Stimulated activated CD4-positive, alpha-beta T cell treated with anti-CD3 and anti-CD28 coated beads, Interleukin-1b, Interleukin-23, amount 100 ng/mL, for 48 hours (primary cell): ENCODE data around the gene GBP5.
"Not testable (repeated sequence)": the region's sequence is repeated elsewhere in the genome, so short reads cannot be mapped to it uniquely, and the experiment has no call there.

Experiments
- DNase-seq: peaks from one replicate; pipeline ENCODE4 v3.0.0-alpha.2; 2020

Gene GBP5

DNA sequence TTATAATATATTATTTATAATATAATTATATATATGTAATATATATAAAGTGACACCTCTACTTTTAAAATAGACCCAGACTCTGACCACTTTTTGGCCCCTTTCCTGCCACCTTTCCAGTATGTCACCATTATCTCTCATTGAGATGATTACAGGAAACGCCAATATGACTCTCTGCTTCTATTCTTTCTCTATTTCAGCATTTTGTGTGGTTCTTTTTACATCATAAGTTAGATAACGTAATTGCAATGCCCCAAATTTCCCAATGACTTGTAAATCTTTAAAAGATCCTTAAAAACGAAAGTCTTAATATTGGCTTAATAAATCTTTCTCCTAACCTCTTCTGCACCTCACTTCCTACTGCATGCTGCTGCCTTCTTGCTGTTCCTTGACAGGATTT lies 8.1 kb upstream of the GBP5 start:
- DNase-seq = no peak

DNA sequence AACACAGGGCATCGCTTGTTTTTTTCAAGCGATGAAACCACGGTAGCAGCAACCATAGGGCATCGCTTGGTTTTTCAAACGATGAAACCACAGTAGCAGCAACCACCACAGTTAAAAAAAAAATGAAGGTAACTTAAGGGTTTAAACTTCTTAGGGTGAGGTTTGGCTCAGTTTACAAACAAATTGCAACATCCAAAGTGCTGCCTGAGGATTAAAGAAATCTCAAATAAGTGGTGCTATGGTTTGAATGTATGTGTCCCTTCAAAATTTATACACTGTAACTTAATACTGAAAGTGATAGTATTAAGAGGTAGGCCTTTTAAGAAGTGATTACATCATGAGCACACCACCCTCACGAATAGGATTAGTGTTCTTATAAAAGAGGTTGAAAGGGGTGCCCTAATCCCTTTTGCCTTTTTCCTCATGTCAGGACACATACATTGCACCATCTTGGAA lies 6.4 kb upstream of the GBP5 start:
- DNase-seq = no peak

DNA sequence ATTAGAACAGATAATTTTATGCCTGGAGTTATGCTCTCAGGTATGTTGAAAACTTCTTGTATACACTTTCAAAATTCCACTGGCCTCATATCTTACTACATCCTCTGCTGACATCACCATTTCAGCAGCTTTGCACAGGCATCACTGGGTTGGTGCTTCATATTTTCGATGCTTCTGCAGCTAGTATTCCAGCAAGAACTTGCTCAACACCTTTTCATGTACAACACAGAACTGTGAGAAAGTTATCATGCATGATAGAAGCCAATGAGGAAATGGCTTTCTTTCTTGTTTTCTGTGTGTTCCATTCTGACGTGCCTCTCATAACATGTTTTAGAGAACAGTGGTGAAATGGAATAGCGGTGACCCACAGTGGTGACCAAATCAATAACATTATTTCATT lies 5.1 kb upstream of the GBP5 start:
- no peak for DNase-seq

DNA sequence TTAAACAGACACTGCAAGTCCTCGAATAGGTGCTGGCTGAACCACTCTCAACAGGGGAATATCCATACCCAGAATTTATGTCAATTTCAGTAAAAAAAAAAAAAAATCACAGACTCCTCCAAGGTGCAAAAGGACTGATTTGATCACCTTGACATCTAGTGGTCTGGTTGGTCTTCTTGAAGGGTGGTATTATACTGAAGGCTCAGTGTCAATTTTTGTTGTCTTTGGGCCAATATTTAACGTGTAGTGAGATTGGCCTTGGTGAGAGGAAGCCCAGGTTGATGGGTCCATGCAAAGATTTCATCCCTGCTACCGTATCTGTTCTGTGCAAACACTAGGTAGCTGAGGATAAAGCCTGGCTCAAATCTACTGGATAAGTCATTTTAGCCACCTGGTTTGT lies 4.0 kb upstream of the GBP5 start:
- DNase-seq = no peak

DNA sequence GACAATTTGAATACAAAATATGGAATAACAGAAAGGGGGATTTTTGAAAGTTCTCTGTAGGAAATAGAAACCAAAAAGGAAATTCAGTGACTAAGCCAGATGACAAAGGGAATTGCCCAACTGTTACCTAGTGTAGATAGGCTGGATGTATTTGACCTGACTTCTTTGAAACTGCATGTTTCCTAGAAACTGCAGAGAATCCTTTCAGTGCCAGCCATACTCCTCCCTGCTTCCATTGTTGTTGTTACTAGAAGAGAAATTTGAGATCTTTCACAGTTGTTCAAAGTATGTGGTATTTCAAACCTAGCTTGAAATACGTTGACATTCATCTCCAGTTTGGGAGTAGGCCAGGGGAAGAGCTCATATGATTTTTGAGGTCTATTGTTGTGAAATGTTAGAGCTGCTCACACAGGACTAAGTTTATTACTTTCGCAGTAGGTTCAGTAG lies 1.8 kb upstream of the GBP5 start:
- DNase-seq = no peak

DNA sequence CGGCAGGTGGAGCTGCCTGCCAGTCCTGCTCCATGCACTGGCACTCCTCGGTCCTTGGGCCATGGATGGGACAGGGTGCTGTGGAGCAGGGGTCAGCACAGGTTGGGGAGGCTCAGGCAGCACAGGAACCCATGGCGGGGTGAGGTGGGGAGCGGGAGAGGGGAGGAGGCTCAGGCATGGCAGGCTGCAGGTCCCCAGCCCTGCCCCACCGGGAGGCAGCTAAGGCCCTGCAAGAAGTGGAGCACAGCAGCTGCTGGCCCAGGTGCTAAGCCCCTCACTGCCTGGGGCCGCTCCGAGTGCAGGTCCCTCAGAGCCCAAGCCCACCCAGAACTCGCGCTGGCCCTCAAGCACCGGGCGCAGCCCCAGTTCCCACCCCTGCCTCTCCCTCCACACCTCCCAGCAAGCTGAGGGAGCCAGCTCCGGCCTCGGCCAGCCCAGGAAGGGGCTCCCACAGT lies 691 bp upstream of the GBP5 start:
- DNase-seq = no peak

DNA sequence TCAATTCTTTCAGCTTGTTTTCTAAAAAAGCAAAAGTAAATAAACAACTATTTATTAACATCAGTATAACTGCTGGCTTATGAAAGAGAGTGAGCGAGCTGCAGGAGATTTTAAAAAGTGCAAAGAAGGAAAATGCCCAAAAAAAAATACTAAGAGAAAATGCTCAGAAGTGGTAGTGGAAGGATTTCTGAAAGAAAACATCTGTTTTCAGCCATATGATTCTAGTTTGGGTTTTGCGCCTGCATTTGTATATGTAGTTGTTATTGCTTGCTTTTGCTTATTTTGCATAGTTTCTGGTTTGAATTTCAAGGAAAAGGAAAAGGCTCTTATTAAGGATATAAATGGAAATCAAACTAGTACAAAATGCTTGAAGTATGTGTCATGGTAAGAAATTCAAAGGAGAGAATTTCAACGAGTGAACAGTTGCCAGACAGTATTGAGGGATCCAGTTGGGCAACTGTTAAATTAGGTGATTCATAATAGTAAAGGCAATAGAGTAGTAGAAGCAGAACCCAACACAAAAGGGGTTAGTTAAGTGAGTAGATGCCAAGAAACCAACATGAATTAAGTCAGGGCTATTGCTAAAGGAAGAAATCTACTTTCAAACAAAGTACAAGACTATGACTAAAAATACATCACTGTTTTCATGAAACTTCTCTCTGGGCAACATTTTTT lies 1.2 kb downstream of the GBP5 start:
- no peak for DNase-seq

DNA sequence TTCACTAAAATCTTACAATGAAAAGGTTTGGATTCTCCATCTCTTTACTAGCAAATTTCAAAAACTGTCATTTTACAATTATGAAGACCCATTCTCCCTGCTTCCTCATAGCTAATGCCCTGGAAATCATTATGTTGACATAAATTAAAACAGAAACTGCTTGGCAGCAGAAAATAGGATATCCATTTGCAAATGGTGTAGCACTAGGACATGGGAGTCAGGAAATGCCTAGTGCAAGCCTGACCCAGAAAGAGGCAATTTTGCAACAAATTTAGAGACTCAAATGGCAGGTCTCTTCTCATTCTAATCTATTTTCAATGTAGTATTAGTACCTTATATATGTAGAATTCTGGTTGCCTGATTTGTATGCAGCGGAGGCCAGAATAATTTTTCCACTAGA lies 2.2 kb downstream of the GBP5 start:
- DNase-seq = no peak

DNA sequence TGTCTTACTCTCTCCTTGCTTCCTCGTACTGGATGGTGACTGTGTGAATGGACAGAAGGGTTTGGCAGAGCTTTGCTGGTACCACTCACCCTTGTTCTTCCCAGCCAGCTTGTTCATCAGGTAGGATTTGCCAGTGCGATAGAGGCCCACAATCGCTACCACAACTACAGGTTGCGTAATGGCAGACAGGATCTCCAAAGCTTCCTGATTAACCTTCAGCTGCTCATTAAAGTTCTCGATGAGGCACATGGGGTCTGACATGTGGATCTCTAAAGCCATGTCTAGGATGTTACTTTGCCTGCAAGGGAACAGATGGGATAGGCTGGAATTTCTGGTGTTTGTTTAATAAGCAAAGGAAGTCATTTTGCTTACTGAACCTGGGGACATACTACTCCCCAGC lies 3.4 kb downstream of the GBP5 start:
- no peak for DNase-seq

DNA sequence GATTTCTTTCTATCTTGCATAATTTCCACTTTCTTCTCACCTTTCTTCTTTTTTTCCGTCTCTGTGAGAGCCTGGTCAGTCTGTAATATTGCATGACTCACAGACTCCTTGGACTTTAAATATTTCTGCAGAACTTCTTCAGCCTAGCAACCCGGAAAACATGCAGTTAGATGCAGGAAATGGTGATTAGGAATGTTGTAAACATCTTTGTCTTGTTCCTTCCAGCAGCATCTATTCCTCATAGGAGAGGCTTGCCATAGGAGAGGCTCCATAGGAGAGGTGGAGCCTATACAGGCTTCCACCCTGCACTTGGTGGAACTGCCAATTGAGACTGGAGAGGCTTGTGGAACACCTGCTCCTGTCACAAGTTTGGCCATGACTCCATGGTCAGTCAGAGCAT lies 10.0 kb downstream of the GBP5 start:
- DNase-seq = no peak

DNA sequence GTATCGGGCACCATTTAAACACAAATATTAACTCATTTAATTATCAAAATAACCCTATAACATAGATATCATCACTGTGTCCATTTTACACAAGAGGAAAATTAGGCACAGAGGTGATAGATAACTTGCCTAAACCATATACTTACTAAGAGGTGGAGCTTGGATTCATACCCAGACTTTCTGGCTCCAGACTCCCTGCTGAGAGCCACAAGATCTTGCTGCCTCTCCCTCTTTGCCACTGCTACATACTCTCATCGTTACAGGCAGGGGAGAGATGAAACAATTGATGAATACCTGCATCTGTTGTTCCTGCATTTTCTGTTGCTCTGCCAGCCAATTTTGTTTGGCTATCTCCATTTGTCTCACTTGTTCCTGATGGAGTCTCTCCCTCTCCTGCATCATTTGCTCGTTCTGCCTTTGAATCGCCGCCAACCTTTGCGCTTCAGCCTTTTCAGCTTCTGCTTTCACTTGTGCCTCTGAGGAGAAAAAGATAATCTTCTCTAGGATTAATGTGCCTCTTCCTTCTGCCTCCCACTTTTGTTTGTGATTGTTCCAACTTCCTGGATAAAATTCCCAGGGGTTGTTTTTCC lies 10.6 kb downstream of the GBP5 start:
- DNase-seq = no peak

DNA sequence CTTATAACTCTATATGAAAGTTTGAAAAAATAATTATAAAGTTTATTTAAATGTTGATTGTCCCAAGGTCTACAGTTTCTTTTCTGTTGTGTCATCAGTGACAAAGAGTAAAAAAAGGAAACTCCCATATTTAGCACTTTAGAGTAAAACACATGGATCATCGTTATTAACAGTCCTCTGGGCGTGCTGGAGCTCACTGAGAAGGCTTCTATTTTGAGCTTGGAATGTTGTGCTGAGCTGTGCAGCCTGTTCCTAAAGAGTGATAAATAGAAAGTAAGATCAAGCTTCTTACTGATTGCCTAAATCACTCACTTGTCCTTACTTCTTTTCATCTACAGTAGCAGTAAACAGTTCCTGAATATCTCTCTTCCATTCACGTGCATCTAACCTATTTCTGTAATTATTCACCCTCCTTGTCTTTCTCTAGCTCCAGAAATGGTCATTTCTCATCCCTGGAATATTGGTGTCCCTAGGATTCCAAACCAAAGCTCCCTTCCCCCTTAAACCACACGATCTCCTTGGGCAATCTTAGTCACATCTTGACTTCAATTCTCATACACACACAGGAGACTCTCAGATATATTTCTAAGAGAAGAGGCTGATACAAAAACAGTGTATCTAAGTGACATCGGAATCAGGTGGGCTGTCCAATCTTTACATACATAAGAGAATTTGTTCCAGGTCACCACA lies 11.9 kb downstream of the GBP5 start:
- no peak for DNase-seq

DNA sequence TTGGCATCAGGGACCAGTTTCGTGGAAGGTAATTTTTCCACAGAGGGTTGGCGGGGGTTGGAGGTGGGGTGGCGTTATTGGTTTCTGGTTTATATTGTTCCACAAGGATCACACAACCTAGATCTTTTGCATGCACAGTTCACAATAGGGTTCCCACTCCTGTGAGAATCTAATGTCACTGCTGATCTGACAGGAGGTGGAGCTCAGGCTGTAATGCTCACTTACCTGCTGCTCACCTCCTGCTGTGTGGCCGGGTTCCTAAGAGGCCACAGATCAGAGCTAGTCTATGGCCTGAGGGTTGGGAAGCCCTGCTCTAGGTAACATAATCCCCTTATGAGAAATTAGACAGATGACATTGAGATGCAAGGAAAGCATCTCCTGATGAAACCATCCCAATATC lies 12.6 kb downstream of the GBP5 start:
- no peak for DNase-seq

DNA sequence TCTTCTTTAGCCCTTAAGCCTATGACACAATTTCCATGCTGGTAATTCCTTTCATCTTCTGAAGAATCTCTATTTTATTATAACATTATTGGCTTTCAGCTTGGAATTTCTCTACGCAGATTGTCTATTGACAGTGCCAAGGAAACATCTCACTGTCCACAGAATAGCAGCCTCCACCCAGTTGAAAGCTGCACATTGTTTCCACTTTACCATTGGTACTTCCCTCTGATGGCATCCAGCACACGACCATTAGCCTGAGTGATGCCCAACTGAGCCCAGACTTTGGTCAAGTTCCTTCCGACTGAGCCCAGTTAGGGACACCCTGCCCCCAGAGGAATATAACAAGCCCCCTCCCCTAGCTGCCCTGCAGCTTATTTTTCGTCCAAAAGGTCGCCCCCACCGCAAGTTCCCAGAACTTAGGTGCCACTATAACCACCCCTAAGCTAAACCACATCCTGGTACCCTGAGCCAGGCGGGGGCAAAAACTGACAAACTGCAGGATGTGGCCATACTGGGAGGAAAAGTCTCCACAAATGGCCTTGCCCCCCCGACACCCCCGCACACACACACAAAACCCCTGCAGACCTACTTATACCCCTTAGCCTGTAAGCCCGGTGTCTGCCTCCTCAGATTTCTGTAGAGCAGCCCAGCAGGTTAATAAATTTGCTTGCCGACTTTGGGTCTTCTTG lies 13.2 kb downstream of the GBP5 start:
- DNase-seq = no peak

DNA sequence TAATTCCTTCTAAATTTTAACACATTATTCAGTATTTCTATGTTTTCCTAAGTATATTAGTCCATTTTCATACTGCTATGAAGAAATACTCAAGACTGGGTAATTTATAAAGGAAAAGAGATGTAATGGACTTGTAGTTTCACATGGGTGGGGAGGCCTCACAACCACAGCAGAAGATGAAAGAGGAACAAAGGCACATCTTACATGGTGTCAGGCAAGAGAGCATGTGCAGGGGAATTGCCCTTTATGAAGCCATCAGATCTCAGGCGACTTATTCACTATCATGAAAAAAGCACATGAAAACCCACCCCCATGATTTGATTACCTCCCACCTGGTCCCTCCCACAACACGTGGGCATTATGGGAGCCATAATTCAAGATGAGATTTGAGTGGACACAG lies 15.6 kb downstream of the GBP5 start:
- DNase-seq = no peak

DNA sequence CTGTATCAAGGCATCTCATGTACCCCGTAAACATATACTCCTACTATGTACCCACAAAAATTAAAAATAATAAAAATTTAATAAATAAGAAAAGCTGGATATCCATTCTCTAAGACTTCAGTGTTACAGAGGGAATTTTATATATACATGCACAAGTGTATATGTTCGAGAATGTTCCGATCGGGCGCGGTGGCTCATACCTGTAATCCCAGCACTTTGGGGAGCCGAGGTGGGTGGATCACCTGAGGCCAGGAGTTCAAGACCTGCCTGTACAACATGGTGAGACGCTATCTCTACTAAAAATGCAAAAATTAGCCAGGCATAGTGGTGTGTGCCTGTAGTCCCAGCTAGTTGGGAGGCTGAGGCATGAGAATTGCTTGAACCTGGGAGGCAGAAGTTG lies 17.1 kb downstream of the GBP5 start:
- not testable (repeated sequence) for DNase-seq

DNA sequence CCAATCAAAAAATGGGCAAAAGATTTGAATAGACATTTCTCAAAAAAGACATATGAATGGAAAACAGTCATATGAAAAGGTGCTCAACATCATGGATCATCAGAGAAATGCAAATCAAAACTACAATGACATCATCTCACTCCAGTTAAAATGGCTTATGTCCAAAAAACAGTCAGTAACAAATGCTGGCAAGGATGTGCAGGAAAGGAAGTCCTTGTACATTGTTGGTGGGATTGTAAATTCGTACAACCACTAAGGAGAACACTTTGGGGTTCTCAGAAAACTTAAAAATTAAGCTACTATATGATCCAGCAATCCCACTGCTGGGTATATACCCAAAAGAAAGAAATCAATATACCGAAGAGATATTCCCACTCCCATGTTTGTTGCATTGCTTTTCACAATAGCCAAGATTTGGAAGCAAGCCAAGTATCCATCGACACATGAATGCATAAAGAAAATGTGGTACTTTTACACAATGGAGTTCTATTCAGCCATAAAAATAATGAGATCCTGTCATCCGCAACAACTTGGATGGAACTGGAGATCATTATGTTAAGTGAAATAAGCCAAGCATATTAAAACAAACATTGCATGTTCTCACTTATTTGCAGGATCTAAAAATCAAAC lies 17.9 kb downstream of the GBP5 start:
- no peak for DNase-seq

DNA sequence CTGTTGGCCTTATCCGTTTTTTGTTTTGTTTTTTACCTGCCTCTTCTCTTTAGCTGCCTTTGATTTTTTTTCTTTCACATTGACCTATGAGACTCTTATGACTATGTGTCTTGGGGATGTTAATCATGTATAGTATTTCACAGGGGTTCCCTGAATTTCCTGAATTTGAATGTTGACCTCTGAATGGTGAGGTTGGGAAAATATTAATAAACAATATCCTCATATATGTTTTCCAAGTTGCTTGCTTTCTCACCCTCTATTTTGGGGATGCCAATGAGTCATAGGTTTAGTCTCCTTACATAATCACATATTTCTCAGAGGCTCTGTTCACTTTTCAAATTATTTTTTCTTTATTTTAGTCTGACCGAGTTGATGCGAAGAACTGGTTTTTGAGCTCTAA lies 29.6 kb downstream of the GBP5 start:
- no peak for DNase-seq
